Mammary epithelial cell (primary cell): ENCODE data around the gene RHBDL3.

ENCODE experiments used
- CTCF ChIP-seq, 2 donors: IDR thresholded peaks in 1 of 2; conservative IDR thresholded peaks in 1 of 2; 2 replicates each; pipeline ENCODE4 v1.5.1; 2011 to 2012; ENCODE audit warnings: inconsistent platforms in 2 of 2, low read length in 2 of 2, mild to moderate bottlenecking in 2 of 2, control low read depth in 1 of 2, low read depth in 1 of 2; ENCODE audit not compliant: insufficient read depth in 1 of 2; ENCODE audit errors: extremely low read depth in 1 of 2
- EZH2 ChIP-seq: IDR thresholded peaks from 2 replicates; pipeline ENCODE4 v1.6.1; 2012; ENCODE audit warnings: low read length, inconsistent platforms, borderline replicate concordance

GRCh38 chr17:32356750-32357149, 91.1 kb downstream of the RHBDL3 start:
- no peak for TF ChIP-seq CTCF (conservative IDR thresholded peaks at IDR 0.05 in 1 of 2, IDR thresholded peaks at IDR 0.05 in 1 of 2; ENCODE audit: extremely low read depth in 1 of 2, insufficient read depth in 1 of 2, low read depth in 1 of 2, low read length in 2 of 2)
- no peak for TF ChIP-seq EZH2
